Amygdala (tissue), 56 donors: ENCODE results near the gene DSCAM.

ENCODE experiments used
- DNase-seq, 56 donors: peaks; one replicate each; lab custom pipeline; 2025; lab: John Stamatoyannopoulos, UW

The DSCAM gene

DNA sequence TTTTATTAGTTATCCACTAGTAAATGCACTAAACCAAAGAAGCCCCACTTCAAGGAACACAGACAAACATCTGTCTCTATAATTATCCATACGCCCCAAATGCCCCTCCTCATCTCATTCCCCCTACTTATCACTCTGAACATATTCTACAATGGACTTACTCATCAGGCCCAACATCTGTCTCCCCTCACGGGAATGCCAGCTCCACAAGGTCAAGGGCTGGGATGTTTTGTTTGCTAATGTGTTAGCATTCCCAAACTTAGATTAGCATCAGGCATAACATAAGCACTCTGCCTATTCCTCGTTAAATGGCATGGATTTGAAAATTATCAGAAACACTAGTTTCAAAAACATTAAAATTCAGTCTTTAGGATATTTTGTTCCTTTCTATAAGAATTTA lies 279.5 kb downstream of the DSCAM start:
- no peak for DNase-seq

DNA sequence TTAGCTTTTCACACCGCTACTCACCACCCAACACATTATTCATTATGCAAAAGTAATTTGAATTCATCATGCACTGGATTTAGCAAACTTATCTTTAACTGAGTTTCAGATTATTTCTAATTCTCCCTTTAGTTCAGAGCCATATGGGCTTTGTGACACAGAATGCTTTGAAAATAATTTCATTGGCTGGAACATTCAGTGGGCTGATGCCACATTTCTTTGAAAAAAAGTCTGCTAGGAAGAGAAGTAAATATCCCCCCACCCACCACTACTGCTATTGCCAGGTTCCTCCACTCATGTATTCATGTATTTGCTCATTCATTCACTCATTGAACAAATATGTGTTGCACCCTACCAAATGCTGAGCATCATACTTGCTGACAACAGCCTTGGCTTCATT lies 280.5 kb downstream of the DSCAM start:
- no peak for DNase-seq

DNA sequence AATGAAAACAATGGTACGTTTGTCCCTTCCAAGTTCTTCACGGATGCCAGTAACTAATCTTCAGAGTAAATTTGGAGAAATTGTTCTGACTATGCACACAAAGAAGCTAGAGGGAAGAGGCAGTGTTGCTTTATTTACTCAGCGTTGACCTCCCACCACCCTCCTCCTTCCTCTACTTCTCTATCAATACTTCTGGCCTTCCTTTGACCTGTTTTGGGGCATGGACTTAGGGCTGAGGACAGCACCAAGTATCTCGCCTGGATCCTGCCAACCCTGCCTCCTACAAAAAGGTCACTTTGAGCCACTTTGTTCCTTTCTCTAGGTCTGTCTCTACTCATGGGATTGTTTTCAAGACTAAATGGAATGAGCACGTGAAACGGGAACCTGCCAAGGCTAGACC lies 282.6 kb downstream of the DSCAM start:
- DNase-seq = no peak

DNA sequence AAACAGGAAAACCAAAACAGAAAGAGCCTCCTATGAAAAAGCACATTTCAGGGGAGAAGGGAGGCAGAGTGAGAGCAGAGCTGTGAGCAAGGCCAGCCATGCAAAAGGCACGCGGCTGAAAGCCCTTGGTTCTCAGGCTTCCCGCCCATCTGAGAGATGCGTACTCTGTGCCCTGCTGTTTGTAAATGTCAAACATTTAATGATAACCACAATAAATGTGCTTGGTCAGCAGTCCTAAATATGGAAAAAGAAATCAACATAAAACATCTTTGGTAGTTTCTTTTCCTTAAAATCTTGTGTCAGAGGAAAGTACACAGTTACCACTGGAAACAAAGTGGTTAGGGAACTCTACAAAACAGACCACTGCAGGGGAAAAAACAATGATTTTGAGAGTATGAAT lies 283.1 kb downstream of the DSCAM start:
- DNase-seq = no peak

DNA sequence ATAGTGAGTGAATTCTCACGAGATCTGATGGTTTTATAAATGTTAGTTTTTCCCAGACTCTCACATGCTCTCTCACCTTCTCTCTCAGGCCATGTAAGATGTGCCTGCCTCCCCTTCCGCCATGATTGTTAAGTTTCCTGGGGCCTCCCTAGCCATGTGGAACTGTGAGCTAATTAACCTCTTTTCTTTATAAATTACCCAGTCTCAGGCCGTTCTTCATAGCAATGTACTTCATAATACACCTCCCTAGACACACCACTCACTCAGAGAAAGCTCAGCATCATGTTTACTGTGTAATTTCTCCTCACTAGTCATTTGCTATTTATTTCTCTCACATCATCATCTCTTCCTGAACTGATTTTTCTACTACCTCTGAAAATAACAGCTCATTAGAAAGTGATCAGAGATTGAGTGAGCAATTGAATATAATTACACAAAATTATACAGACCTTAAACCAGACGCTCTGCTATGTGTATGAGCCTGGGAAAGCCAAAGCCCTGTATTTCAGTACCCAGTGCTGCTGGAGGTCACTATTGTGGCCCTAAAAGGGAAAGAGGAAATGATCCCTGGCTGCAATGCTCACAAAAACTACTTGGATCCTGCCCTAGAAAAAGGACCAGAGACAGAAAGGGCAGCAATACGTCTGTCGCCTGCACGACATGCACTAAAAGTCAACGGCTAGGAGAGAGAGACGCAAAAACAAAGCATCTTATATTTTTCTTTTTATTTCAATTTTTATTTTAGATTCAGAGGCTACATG lies 284.5 kb downstream of the DSCAM start:
- DNase-seq = no peak

DNA sequence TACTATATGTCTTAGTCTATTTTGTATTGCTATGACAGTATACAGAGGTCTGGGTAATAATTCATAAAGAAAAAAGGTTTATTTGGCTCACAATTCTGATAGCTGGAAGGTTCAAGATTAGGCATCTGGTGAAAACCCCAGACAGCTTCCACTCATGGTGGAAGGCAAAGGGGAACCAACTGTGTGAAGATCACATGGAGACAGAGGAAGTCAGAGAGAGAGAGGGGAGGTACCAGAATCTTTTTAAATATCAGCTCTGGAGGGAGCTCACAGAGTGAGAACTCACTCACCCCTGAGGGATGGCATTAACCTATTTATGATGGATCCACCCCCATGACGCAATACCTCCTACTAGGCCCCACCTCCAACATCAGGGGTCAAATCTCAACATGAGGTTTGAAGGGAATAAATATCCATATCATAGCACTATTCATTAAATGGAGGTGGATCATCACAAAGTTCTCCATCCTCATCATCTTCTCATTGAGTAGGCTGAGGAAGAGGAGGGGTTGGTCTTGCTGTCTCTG lies 290.5 kb downstream of the DSCAM start:
- DNase-seq = no peak

DNA sequence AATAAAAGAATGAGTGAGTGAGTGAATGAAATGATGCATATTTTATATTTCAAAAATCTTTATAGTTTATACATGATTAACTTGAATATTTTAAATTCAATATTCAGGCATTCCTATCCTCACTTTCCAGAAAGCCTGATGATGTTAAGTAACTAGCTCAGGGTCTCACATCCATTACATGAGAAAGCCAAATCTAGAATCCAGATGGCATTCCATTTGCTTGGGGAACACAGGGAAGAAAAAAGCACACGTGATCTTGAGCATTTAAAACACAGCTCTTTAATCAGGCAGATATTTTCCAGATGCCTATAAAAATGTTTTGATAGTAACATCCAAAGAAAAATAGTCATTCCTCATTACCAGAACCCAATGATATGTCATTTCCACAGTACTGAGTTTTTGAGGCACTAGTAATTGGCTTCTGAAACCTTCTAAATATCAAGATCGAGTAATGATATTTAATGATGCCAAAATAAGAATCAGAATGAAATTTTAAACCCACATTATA lies 291.9 kb downstream of the DSCAM start:
- no peak for DNase-seq

DNA sequence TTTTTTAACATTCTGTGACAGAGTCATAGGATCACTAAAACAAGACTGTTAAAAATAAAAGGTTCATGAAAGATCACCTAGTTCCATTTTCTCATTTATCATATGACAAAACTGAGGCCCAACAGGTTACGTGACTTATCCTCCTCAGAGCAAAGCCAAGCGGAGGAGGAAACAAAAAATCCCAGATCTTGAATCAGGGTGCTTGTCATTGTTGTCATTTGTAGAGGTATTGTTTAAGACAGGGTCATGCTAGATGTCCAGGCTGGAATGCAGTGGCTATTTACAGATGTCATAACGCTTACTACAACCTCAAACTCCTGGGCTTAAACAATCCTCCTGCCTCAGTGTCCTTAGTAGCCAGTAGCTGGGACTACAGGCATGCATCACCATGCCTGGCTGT lies 293.2 kb downstream of the DSCAM start:
- DNase-seq = no peak

DNA sequence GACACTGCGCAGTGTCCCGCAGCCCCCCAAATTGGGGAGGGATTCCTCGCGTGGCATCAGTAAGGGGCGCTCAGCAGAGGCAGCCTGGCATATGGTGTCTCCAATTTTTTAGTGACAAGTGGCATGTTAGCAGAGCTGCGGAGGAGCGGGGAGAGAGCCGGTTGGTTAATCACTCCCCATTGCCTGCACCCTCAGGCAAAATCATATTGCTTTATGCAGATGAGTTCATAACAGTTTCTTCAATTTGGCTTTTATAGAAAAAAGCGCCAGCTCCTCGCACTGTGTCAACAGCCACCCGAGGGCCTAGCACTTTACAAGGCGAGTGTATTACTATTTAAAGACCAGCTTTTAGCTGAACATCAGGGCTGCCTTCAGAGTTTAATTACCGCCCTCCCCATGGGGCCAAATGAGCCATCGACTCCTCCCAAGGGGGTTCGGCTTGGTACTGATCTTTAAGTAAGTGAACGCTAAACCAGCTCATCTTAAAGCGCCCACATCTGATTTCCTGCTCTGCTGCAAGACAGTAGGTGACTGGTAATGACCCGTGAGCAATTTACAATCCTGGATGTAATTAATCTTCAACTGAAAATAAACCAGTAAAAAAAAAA lies 298.9 kb downstream of the DSCAM start:
- no peak for DNase-seq

DNA sequence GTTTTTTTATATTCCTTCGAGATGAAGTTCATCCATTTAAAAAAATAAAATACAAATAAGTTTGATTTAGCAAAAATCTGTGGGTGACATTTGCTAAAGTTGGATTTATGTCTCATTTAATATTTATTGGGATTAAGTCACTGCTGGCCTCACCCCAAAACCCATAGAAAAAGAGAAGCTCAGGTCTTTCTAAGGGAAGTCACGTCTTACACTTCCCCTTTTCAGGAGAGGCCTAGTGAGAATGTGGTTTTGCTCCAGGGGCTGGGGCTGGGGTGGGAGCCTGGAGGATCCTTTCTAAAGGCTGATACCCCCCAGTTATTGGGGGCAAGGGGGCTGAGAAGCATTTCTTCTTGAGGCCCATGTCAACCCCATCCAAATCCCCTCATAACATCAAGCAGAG lies 300.3 kb downstream of the DSCAM start:
- DNase-seq = no peak

DNA sequence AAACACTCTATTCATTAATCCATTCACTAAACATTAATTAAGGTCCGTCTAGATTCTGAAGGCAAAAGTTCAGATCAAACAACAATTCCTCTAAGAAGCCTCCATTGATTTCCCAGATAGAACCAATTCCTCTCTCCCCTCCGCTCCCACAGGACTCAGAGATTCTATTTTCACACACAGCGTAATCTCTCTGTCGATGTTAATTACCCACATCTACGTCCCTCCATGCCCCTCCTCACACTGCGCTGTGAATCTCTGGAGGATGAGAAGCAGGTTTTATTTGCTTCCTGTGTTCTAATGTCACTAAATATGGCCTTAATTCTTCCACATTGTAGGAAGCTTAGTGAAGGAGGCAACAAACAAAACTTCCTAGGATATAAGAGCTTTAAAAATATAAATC lies 306.7 kb downstream of the DSCAM start:
- DNase-seq = no peak

DNA sequence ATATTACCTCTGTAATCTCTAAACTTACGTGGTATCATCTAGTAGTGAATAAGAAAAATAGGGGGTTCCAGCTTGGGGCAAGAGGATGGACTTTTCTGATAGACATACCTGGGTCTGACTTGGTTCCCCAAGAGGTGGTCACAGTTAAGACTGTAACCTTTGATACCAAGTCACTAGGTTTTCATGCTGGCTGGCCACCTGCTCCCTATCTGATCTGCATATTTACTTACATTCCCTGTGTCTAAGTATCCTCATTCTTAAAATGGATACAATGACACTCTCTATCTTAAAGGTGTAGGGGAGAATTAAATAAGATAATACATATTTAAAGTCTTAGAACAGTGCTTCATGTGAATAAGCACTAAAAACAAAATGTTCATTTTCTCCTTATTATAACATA lies 312.1 kb downstream of the DSCAM start:
- DNase-seq = no peak

DNA sequence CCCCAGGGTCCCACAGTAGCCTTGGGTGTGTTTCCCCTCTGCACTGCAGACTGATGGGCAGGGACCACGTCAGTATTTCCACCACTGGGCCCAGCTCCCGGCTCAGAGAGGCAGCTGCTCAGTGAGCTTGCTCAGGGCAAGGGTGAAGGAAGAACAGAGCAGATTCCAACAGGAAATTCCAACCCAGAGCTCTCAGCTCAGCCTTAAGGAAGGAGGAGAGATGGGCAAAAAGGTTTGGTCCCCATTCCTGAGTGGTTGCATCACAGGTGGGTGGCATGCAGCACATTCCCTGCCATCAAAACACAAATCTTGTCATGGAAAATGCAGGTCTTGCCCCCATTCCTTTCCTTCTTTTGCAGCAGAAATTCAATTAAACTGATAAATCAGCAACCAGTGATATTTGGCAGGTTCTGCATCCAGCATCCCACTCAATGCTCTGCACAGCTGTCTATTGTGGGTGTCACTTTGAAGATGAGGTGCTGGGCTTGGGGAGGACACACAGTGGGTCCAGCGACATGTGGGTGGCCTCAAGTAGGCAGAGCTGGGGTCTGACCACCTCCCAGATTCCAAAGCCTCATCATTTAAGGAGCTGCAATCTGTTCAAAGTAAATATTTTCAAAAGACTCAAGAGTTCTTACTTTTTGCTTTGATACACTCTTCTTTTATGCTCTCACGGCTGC lies 315.4 kb downstream of the DSCAM start:
- DNase-seq = no peak

DNA sequence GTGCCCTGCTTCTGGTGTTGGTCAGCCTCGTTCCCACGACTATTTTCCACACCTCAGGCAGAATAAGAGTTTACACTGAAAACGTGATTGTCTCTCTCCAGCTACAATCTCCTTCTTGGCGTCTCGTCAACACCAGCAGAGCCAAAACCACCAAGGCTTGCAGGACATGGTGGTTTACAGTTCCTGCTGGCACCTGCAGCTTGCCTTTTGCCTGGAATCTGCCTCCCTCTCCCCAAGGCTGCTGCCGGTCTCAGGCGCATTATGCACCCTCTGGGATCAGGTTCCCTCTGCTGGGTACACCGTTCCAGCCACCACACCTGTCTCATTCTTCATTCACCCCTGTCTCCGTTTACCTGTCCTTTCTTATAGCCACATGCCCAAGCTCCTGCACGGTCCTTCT lies 315.9 kb downstream of the DSCAM start:
- DNase-seq = no peak

DNA sequence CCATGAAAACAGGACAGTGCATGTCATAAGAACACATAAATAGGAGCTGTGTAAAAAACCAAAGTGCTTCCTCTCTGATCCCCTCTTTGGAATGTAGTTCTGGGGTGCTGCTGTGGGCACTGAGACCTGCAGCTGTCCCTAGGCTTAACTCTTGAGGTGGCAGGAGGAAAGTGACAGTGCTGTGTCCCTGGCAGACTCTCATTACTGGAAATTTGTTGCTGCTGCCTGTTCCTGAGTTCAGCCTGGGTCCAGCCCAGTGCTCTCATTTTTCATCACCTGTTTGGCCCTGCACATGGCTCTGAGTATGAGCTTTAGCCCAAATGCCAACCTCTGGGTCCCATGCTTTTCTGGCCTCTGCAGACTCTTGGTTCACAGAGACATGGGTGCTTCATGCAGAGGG lies 329.3 kb downstream of the DSCAM start:
- no peak for DNase-seq

DNA sequence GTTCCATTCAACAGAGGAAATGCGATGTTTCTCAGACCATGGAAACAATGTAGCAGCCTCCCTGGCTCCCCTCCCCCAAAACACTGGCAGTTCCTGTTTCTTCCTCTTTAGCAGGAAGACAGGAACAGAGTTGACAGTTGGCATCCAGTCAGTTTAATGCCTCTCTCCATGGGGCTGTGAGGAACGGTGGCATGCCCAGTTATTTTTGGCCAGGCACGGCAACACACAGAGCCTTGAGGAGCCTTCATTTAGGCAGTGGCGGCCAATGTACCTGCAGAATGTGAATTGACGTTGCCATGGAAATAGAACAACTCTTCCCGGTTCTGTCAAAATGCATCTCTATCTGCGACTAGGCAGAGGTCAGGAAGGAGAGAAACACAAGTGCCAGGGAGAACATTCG lies 330.6 kb downstream of the DSCAM start:
- DNase-seq = peak in 17 of 56 donors; percentile 1 to 54 (median 8)

DNA sequence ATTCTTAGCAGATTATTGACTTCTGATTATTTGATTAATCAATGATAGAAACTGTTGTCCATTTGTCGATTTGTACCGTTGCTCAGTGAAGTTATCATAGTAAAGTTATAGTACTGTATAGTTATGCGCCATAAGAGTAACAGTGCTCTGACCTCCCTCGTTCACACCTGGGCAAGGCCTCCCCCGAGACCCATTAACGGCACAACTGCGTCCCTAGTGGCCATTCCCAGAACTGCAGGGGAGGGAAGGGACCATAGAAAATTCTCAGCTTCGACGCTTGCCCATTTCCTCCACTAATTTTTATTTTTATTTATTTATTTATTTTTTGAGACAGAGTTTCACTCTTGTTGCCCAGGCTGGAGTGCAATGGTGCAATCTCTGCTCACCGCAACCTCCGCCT lies 334.4 kb downstream of the DSCAM start:
- no peak for DNase-seq

DNA sequence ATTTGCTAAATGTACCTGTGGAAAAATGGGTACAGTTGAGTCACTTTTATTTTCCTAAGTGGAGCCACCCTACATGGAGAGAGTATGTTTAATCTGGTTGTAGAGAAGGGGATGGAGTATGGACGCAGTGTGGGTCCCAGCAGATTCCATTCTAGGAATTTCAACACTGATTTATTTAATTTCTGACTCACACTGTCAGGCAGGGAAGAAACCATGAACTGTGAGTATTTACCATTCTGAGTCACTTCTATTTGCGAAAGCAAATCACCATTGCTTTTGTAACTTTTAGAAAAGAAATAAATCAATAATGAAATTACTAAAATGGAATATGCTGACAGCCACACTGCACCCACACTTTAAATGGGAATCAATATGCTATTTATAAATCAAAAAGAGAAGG lies 339.0 kb downstream of the DSCAM start:
- DNase-seq = no peak

DNA sequence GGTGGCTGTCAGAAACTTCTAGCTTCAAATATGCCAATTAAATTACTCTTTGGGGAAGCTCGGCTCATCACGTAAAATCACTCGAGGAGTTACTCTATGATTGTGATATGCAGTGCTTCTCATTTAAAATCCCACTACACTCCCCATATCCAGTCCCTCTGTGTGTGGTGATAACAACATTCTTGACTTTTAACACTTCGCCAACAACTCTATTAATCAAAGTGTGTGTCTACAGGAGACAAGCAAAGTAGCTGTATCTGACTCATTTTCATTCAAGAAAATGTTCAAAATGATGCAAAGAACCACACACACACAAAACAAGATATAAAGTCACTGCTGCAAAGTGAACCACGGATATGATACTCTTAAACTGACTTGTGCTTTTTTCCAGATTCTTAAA lies 341.3 kb downstream of the DSCAM start:
- DNase-seq = no peak

DNA sequence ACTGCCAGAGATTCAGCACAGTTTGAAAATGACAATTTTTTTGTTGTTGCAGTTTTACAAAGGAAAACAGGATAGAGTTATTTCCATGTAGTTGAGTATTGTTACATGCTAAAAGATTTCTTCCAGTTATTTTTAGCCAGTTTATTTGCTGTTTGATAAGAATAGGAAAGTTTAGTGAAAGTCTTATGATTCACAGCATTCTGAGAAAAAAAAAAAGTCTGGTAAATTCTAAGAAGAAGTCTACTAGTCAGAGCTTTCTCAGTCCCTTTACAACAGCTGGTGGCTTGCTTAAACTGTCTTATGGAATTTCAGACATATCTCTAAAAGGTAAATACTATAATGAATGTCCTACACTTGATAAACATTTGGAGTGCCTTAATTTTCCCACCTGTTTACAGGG lies 341.7 kb downstream of the DSCAM start:
- DNase-seq = no peak

DNA sequence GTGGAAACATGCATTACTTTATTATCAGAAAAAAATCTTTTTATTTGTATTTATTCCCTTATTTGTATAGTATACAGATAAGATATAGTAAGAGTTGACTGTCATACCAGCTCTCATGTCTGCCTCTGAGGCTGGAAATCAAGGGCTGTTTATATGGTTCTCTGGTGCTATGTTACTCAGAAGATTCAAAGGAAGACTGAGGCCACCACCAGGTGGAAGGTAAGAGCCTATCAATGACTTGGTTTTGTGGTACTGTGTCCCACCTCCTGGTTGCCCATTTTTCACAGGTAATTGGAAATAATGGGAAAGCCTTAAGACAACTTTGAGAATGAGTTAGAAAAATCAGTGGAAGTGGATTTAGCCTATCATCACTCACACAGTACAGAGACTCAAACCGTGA lies 342.1 kb downstream of the DSCAM start:
- DNase-seq = no peak

DNA sequence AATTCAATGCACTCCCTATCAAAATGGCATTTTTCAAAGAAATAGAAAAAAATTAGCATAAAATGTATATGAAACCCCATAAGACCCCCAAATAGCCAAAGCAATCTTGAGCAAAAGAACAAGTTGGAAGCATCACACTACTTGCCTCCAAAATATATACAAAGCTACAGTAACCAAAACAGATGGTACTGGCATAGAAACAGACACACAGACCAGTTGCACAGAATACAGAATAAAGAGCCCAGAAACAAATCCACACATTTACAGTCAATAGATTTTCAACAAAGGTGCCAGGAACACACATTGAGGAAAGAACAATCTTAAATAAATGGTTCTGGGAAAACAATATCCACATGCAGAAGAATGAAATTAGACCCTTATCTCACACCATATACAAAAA lies 350.8 kb downstream of the DSCAM start:
- DNase-seq = no peak
